ENCODE data around the gene ZNF385A. TPM values are rescaled to one million over a fixed set of nuclear protein-coding genes. Genes with fewer than 3 reads are reported as not detected.
A peak's percentile ranks its signal among the peaks of the same experiment; 100 is the strongest.

ZNF385A gene
- total and polyA plus RNA-seq, 7 experiments from 2014 or later, result 0.39 to 69.9 (median 1.4) TPM

GRCh38 chr12:54398218-54398617 is 13.7 kb upstream of the ZNF385A start:
- POLR2A ChIA-PET, result interaction anchor here (1.7 to 7.7 kb wide), 4 partner anchors 12 to 41 kb away, joined by 6 to 71 read pairs (median 24); partner anchors contain the start of gene ITGA5
- Mint-ChIP-seq H3K36me3 (peaks cover 9 to 68% (median 28%) of the 10 kb centered on the region in 5 donors), H3K27ac (peak overlapping the region in 3 of 9 donors; percentile 36 to 56 (median 41))

GRCh38 chr12:54397157-54397556 is 12.6 kb upstream of the ZNF385A start:
- Mint-ChIP-seq H3K9me3 (no peaks in the 10 kb centered on the region), H3K27me3 (no peaks in the 10 kb centered on the region), H3K4me1 (peaks cover 15 to 42% (median 25%) of the 10 kb centered on the region in 7 donors), H3K36me3 (peaks cover 9 to 61% (median 28%) of the 10 kb centered on the region in 5 donors), H3K4me3 (no peak overlapping the region), H3K27ac (peak overlapping the region in 3 of 9 donors; percentile 34 to 80 (median 45))
- Histone ChIP-seq H3K4me3 (ENCODE audit: low read length) (no peak overlapping the region), H3K27ac (ENCODE audit: low read depth, low read length) (no peak overlapping the region), H3K4me1 (ENCODE audit: control insufficient read depth in 2 of 2, insufficient read depth in 2 of 2, low read length in 2 of 2) (no peaks in the 10 kb centered on the region), H3K9me3 (ENCODE audit: control insufficient read depth in 2 of 3, low read length in 3 of 3) (no peaks in the 10 kb centered on the region), H3K27me3 (ENCODE audit: control insufficient read depth in 2 of 2, insufficient read depth in 2 of 2, low read length in 2 of 2) (no peaks in the 10 kb centered on the region), H3K36me3 (ENCODE audit: control insufficient read depth in 2 of 3, insufficient read depth in 3 of 3, low read length in 3 of 3) (peaks cover 43 to 78% (median 45%) of the 10 kb centered on the region in 3 experiments)
- no peak for ATAC-seq
- intact Hi-C loops (cut with micrococcal nuclease), result no loop called here
- no peak for DNase-seq
- POLR2A ChIA-PET, result interaction anchor here (0.9 to 4.0 kb wide), 4 partner anchors 16 to 116 kb away, joined by 3 to 31 read pairs (median 4); no protein-coding TSS in a partner anchor
- CTCF ChIA-PET, result interaction anchor here (3.2 to 12.0 kb wide), 4 partner anchors 17 to 45 kb away, joined by 20 to 452 read pairs (median 152); partner anchors contain the start of gene ITGA5

More at GRCh38 chr12:54398218-54398617, 13.7 kb upstream of the ZNF385A start:
- ATAC-seq (no peak), DNase-seq (no peak)
- intact Hi-C loops (cut with micrococcal nuclease), result no loop called here
- peaks cover 48 to 86% (median 52%) of the 10 kb centered on the region in 3 experiments for H3K36me3 ChIP-seq (ENCODE audit: control insufficient read depth in 2 of 3, insufficient read depth in 3 of 3, low read length in 3 of 3)
- no peaks in the 10 kb centered on the region for H3K4me1 ChIP-seq (ENCODE audit: control insufficient read depth in 2 of 2, insufficient read depth in 2 of 2, low read length in 2 of 2)
- H3K9me3 Mint-ChIP-seq, result no peaks in the 10 kb centered on the region
- no peaks in the 10 kb centered on the region for H3K27me3 Mint-ChIP-seq
- no peak overlapping the region for H3K4me3 ChIP-seq (ENCODE audit: low read length)
- peaks cover 19 to 38% (median 20%) of the 10 kb centered on the region in 7 donors for H3K4me1 Mint-ChIP-seq
- H3K27me3 ChIP-seq (ENCODE audit: control insufficient read depth in 2 of 2, insufficient read depth in 2 of 2, low read length in 2 of 2), result no peaks in the 10 kb centered on the region
- no peaks in the 10 kb centered on the region for H3K9me3 ChIP-seq (ENCODE audit: control insufficient read depth in 2 of 3, low read length in 3 of 3)
- no peak overlapping the region for H3K27ac ChIP-seq (ENCODE audit: low read depth, low read length)
- no peak overlapping the region for H3K4me3 Mint-ChIP-seq
- CTCF ChIA-PET, result interaction anchor here (1.4 to 12.0 kb wide), 9 partner anchors 12 to 100 kb away, joined by 3 to 452 read pairs (median 13); partner anchors contain the start of genes GTSF1, ITGA5, NCKAP1L and ZNF385A

GRCh38 chr12:54395545-54395944 is 11.0 kb upstream of the ZNF385A start:
- Mint-ChIP-seq H3K4me3 (no peak overlapping the region), H3K27ac (peak overlapping the region in 2 of 9 donors; percentile 21 to 56), H3K9me3 (no peaks in the 10 kb centered on the region), H3K36me3 (peaks cover 9 to 49% (median 27%) of the 10 kb centered on the region in 5 donors), H3K4me1 (peaks cover 23 to 45% (median 33%) of the 10 kb centered on the region in 7 donors), H3K27me3 (no peaks in the 10 kb centered on the region)
- Histone ChIP-seq H3K27me3 (ENCODE audit: control insufficient read depth in 2 of 2, insufficient read depth in 2 of 2, low read length in 2 of 2) (no peaks in the 10 kb centered on the region), H3K36me3 (ENCODE audit: control insufficient read depth in 2 of 3, insufficient read depth in 3 of 3, low read length in 3 of 3) (peaks cover 30 to 62% (median 38%) of the 10 kb centered on the region in 3 experiments), H3K9me3 (ENCODE audit: control insufficient read depth in 2 of 3, low read length in 3 of 3) (no peaks in the 10 kb centered on the region), H3K4me1 (ENCODE audit: control insufficient read depth in 2 of 2, insufficient read depth in 2 of 2, low read length in 2 of 2) (peaks cover 4 to 5% of the 10 kb centered on the region in 2 donors), H3K4me3 (ENCODE audit: low read length) (no peak overlapping the region), H3K27ac (ENCODE audit: low read depth, low read length) (no peak overlapping the region)
- ChIA-PET CTCF (interaction anchor here (0.8 to 12.0 kb wide), 5 partner anchors 9 to 46 kb away, joined by 3 to 452 read pairs (median 3); partner anchors contain the start of gene ZNF385A), POLR2A (interaction anchor here (0.7 kb wide), 1 partner anchor 23 kb away, joined by 3 read pairs; no protein-coding TSS in a partner anchor)
- intact Hi-C loops (cut with micrococcal nuclease), result no loop called here
- DNase-seq (no peak), ATAC-seq (no peak)

GRCh38 chr12:54394986-54395385 is 10.5 kb upstream of the ZNF385A start:
- Histone ChIP-seq H3K27me3 (ENCODE audit: control insufficient read depth in 2 of 2, insufficient read depth in 2 of 2, low read length in 2 of 2) (no peaks in the 10 kb centered on the region), H3K4me1 (ENCODE audit: control insufficient read depth in 2 of 2, insufficient read depth in 2 of 2, low read length in 2 of 2) (peaks cover 4 to 5% of the 10 kb centered on the region in 2 donors), H3K36me3 (ENCODE audit: control insufficient read depth in 2 of 3, insufficient read depth in 3 of 3, low read length in 3 of 3) (peaks cover 29 to 56% (median 38%) of the 10 kb centered on the region in 3 experiments), H3K27ac (ENCODE audit: low read depth, low read length) (no peak overlapping the region), H3K4me3 (ENCODE audit: low read length) (no peak overlapping the region), H3K9me3 (ENCODE audit: control insufficient read depth in 2 of 3, low read length in 3 of 3) (no peaks in the 10 kb centered on the region)
- POLR2A ChIA-PET, result no interaction called here
- Mint-ChIP-seq H3K27ac (peak overlapping the region in 3 of 9 donors; percentile 25 to 70 (median 37)), H3K9me3 (no peaks in the 10 kb centered on the region), H3K4me3 (no peak overlapping the region), H3K36me3 (peaks cover 9 to 49% (median 27%) of the 10 kb centered on the region in 5 donors), H3K27me3 (no peaks in the 10 kb centered on the region), H3K4me1 (peaks cover 23 to 43% (median 32%) of the 10 kb centered on the region in 7 donors)
- CTCF ChIA-PET, result interaction anchor here (0.6 to 12.0 kb wide), 3 partner anchors 8 to 47 kb away, joined by 3 to 452 read pairs (median 3); no protein-coding TSS in a partner anchor
- DNase-seq (no peak), ATAC-seq (no peak)
- intact Hi-C loops (cut with micrococcal nuclease), result loop anchor here in 1 of 2 donors (5.0 kb wide), 1 partner anchor 102 kb away; the partner anchor contains the start of gene NCKAP1L

- ATAC-seq, result peak; percentile 43
- Mint-ChIP-seq H3K4me1 (peaks cover 27 to 46% (median 36%) of the 10 kb centered on the region in 7 donors), H3K4me3 (peak overlapping the region in 6 of 10 donors; percentile 16 to 40 (median 26)), H3K36me3 (peaks cover 8 to 48% (median 25%) of the 10 kb centered on the region in 5 donors), H3K9me3 (no peaks in the 10 kb centered on the region), H3K27me3 (no peaks in the 10 kb centered on the region), H3K27ac (peak overlapping the region in 6 of 9 donors; percentile 14 to 65 (median 53))
- H3K4me1 ChIP-seq (ENCODE audit: control insufficient read depth in 2 of 2, insufficient read depth in 2 of 2, low read length in 2 of 2), result peaks cover 4 to 5% of the 10 kb centered on the region in 2 donors
- peak in 3 of 9 donors; percentile 13 to 42 (median 26) for DNase-seq
- H3K36me3 ChIP-seq (ENCODE audit: control insufficient read depth in 2 of 3, insufficient read depth in 3 of 3, low read length in 3 of 3), result peaks cover 25 to 50% (median 32%) of the 10 kb centered on the region in 3 experiments
- ChIA-PET POLR2A (interaction anchor here (1.4 kb wide), 1 partner anchor 42 kb away, joined by 3 read pairs; no protein-coding TSS in a partner anchor), CTCF (interaction anchor here (1.0 to 1.2 kb wide), 3 partner anchors 26 to 50 kb away, joined by 3 to 7 read pairs (median 4); no protein-coding TSS in a partner anchor)
- H3K27ac ChIP-seq (ENCODE audit: low read depth, low read length), result no peak overlapping the region
- H3K4me3 ChIP-seq (ENCODE audit: low read length), result no peak overlapping the region
- no peaks in the 10 kb centered on the region for H3K27me3 ChIP-seq (ENCODE audit: control insufficient read depth in 2 of 2, insufficient read depth in 2 of 2, low read length in 2 of 2)
- H3K9me3 ChIP-seq (ENCODE audit: control insufficient read depth in 2 of 3, low read length in 3 of 3), result no peaks in the 10 kb centered on the region
- intact Hi-C loops (cut with micrococcal nuclease), result loop anchor here in 1 of 2 donors (5.0 kb wide), 1 partner anchor 103 kb away; the partner anchor contains the start of gene NCKAP1L
Measured at GRCh38 chr12:54394281-54394719, 9.8 kb upstream of the ZNF385A start.

- H3K4me3 Mint-ChIP-seq, result peak overlapping the region in 6 of 10 donors; percentile 23 to 58 (median 31)
- Histone ChIP-seq H3K27ac (ENCODE audit: low read depth, low read length) (no peak overlapping the region), H3K36me3 (ENCODE audit: control insufficient read depth in 2 of 3, insufficient read depth in 3 of 3, low read length in 3 of 3) (peaks cover 23 to 45% (median 29%) of the 10 kb centered on the region in 3 experiments), H3K4me3 (ENCODE audit: low read length) (no peak overlapping the region), H3K4me1 (ENCODE audit: control insufficient read depth in 2 of 2, insufficient read depth in 2 of 2, low read length in 2 of 2) (peaks cover 4 to 5% of the 10 kb centered on the region in 2 donors), H3K27me3 (ENCODE audit: control insufficient read depth in 2 of 2, insufficient read depth in 2 of 2, low read length in 2 of 2) (no peaks in the 10 kb centered on the region), H3K9me3 (ENCODE audit: control insufficient read depth in 2 of 3, low read length in 3 of 3) (no peaks in the 10 kb centered on the region)
- CTCF ChIA-PET, result interaction anchor here (0.5 to 2.2 kb wide), 11 partner anchors 10 to 141 kb away, joined by 3 to 10 read pairs (median 4); no protein-coding TSS in a partner anchor
- peak overlapping the region in 5 of 9 donors; percentile 14 to 64 (median 38) for H3K27ac Mint-ChIP-seq
- POLR2A ChIA-PET, result interaction anchor here (1.0 to 1.4 kb wide), 3 partner anchors 34 to 72 kb away, joined by 3 to 4 read pairs (median 3); no protein-coding TSS in a partner anchor
- H3K27me3 Mint-ChIP-seq, result no peaks in the 10 kb centered on the region
- ATAC-seq (peak; percentile 55), DNase-seq (no peak)
- peaks cover 5 to 44% (median 22%) of the 10 kb centered on the region in 5 donors for H3K36me3 Mint-ChIP-seq
- H3K4me1 Mint-ChIP-seq, result peaks cover 24 to 44% (median 32%) of the 10 kb centered on the region in 7 donors
- intact Hi-C loops (cut with micrococcal nuclease), result loop anchor here in 1 of 2 donors (5.0 kb wide), 1 partner anchor 104 kb away; the partner anchor contains the start of gene NCKAP1L
- no peaks in the 10 kb centered on the region for H3K9me3 Mint-ChIP-seq
Measured at GRCh38 chr12:54393743-54394142, 9.2 kb upstream of the ZNF385A start.

Data from naive thymus-derived CD4-positive, alpha-beta T cell (primary cell).